ENCODE measurements around the gene GNB5. TPM values are rescaled to one million over a fixed set of nuclear protein-coding genes. Genes with fewer than 3 reads are reported as not detected.
"Not testable (repeated sequence)": the region's sequence is repeated elsewhere in the genome, so short reads cannot be mapped to it uniquely, and the experiment has no call there.

The GNB5 gene
- total and polyA plus RNA-seq, 2 of the 13 experiments (the other 11 are each of a cell fraction or from before 2014, with no cell fraction given), result 13.7 to 14.4 TPM

DNA sequence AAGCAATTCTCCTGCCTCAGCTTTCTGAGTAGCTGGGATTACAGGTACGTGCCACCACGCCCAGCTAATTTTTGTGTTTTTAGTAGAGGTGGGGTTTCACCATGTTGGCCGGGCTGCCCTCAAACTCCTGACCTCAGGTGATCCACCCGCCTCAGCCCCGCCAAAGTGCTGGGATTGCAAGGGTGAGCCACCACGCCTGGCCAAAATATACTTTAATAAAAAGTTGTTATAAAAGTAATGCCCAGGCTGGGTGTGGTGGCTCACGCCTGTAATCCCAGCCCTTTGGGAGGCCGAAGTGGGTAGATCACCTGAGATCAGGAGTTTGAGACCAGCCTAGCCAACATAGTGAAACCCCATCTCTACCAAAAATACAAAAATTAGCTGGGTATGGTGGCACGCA, 94.7 kb downstream of the GNB5 start:
- in situ Hi-C loops (cut with HindIII; ENCODE audit: extremely low pct_ligation_motif_present, low pct_unique_long_range_greater_than_20kb), result not testable (repeated sequence)

DNA sequence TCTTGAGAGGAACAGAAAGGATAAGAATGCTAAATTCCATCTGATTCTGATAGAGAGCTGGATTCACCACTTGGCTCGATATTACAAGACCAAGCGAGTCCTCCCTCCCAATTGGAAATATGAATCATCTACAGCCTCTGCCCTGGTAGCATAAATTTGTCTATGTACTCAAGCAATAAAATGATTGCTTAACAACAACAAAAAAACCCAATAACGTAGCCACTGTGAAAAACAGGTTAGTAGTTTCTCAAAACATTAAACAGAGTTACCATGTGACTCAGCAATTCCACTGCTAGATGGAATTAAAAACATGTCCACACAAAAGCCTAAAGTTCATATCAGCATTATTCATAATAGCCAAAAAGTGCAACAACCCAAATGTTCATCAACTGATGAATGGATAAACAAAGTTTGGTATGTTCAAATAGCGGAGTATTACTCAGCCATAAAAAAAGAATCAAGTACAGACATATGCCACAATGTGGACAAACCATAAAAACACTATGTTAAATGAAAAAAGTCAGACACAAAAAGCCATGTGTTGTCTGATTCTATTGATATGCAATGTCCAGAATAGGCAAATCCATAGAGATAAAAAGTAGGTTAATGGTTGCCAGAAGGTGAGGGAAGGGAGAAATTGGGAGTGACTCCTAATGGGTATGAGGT, 95.5 kb downstream of the GNB5 start:
- H2AFZ ChIP-seq (ENCODE audit: low read length), result no peak overlapping the region
- intact Hi-C loops (cut with micrococcal nuclease; ENCODE audit: unreplicated experiment), result no loop called here
- DNase-seq (ENCODE audit: low spot score), result no peak
- CTCF ChIA-PET (ENCODE audit: low intra/inter-chr PET ratio, low total read pairs), result no interaction called here
- no peak overlapping the region for H3K4me2 ChIP-seq (ENCODE audit: low read depth, low read length)
- H3K9ac ChIP-seq (ENCODE audit: insufficient read depth, low read depth, low read length), result no peak overlapping the region
- no peaks in the 10 kb centered on the region for H3K27me3 ChIP-seq (ENCODE audit: control insufficient read depth in 1 of 2, insufficient read depth in 2 of 2, low read length in 2 of 2)
- no peak overlapping the region for H3K4me3 ChIP-seq (replicated peaks in 1 of 3; ENCODE audit: insufficient read depth in 1 of 3, low read depth in 2 of 3, low read length in 3 of 3)
- no peak for ATAC-seq
- peaks cover 28% of the 10 kb centered on the region for H3K4me1 ChIP-seq (ENCODE audit: insufficient read depth, low read length)
- TF ChIP-seq ZNF430 (CRISPR knock-in tag; IDR thresholded peaks at IDR 0.05) (no peak), MAFF (IDR thresholded peaks at IDR 0.05; ENCODE audit: low read depth, low read length) (peak; percentile 44), MAFK (conservative IDR thresholded peaks at IDR 0.05 in 1 of 2, IDR thresholded peaks at IDR 0.05 in 1 of 2; ENCODE audit: low read length in 2 of 2) (peak; percentile 29 to 55; a peak in 3 of 4 replicates), ZNF296 (CRISPR knock-in tag; conservative IDR thresholded peaks at IDR 0.05) (no peak), NFE2L2 (IDR thresholded peaks at IDR 0.05; ENCODE audit: low read length) (peak; percentile 69), ZNF615 (CRISPR knock-in tag; IDR thresholded peaks at IDR 0.05; ENCODE audit: borderline replicate concordance) (no peak), PTBP1 (IDR thresholded peaks at IDR 0.05; ENCODE audit: low read depth, low read length, poor library complexity, severe bottlenecking) (no peak)
- TF ChIP-seq, protein P1, sequence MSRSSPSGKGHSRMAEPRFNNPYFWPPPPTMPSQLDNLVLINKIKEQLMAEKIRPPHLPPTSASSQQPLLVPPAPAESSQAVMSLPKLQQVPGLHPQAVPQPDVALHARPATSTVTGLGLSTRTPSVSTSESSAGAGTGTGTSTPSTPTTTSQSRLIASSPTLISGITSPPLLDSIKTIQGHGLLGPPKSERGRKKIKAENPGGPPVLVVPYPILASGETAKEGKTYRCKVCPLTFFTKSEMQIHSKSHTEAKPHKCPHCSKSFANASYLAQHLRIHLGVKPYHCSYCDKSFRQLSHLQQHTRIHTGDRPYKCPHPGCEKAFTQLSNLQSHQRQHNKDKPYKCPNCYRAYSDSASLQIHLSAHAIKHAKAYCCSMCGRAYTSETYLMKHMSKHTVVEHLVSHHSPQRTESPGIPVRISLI (CRISPR knock-in tag; IDR thresholded peaks at IDR 0.05; ENCODE audit: borderline replicate concordance), result no peak
- TF ChIP-seq, protein P2, sequence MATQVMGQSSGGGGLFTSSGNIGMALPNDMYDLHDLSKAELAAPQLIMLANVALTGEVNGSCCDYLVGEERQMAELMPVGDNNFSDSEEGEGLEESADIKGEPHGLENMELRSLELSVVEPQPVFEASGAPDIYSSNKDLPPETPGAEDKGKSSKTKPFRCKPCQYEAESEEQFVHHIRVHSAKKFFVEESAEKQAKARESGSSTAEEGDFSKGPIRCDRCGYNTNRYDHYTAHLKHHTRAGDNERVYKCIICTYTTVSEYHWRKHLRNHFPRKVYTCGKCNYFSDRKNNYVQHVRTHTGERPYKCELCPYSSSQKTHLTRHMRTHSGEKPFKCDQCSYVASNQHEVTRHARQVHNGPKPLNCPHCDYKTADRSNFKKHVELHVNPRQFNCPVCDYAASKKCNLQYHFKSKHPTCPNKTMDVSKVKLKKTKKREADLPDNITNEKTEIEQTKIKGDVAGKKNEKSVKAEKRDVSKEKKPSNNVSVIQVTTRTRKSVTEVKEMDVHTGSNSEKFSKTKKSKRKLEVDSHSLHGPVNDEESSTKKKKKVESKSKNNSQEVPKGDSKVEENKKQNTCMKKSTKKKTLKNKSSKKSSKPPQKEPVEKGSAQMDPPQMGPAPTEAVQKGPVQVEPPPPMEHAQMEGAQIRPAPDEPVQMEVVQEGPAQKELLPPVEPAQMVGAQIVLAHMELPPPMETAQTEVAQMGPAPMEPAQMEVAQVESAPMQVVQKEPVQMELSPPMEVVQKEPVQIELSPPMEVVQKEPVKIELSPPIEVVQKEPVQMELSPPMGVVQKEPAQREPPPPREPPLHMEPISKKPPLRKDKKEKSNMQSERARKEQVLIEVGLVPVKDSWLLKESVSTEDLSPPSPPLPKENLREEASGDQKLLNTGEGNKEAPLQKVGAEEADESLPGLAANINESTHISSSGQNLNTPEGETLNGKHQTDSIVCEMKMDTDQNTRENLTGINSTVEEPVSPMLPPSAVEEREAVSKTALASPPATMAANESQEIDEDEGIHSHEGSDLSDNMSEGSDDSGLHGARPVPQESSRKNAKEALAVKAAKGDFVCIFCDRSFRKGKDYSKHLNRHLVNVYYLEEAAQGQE (IDR thresholded peaks at IDR 0.05; ENCODE audit: borderline replicate concordance in 1 of 2, low read depth in 1 of 2, low read length in 2 of 2), result no peak
- FAIRE-seq, result no peak
- no peaks in the 10 kb centered on the region for H3K36me3 ChIP-seq (replicated peaks in 1 of 2; ENCODE audit: control insufficient read depth in 1 of 2, insufficient read depth in 2 of 2, low read length in 2 of 2)
- no TSS peak for BruUV-seq (replicated peaks)
- H4K20me1 ChIP-seq (ENCODE audit: insufficient read depth, low read length), result no peaks in the 10 kb centered on the region
- no peaks in the 10 kb centered on the region for H3K79me2 ChIP-seq (ENCODE audit: insufficient read depth, low read length)
- H3K27ac ChIP-seq (ENCODE audit: extremely low read length, insufficient read depth, low read length), result no peak overlapping the region
- 68% methylated on average over 4 of the region's 4 CpGs for WGBS (ENCODE audit: low lambda C conversion rate)
- POLR2A ChIA-PET, result no interaction called here
- in situ Hi-C loops (cut with HindIII; ENCODE audit: extremely low pct_ligation_motif_present, low pct_unique_long_range_greater_than_20kb), result no loop called here
- H3K9me3 ChIP-seq (ENCODE audit: low read length), result no peaks in the 10 kb centered on the region

More for the DNA sequence above, 94.7 kb downstream of the GNB5 start:
- H3K9ac ChIP-seq (ENCODE audit: insufficient read depth, low read depth, low read length); POLR2A ChIA-PET; DNase-seq (ENCODE audit: low spot score); intact Hi-C loops (cut with micrococcal nuclease; ENCODE audit: unreplicated experiment); H2AFZ ChIP-seq (ENCODE audit: low read length); H3K4me3 ChIP-seq (replicated peaks in 1 of 3; ENCODE audit: insufficient read depth in 1 of 3, low read depth in 2 of 3, low read length in 3 of 3); H3K9me3 ChIP-seq (ENCODE audit: low read length); BruUV-seq (replicated peaks); H3K27me3 ChIP-seq (ENCODE audit: control insufficient read depth in 1 of 2, insufficient read depth in 2 of 2, low read length in 2 of 2); H3K36me3 ChIP-seq (replicated peaks in 1 of 2; ENCODE audit: control insufficient read depth in 1 of 2, insufficient read depth in 2 of 2, low read length in 2 of 2); H3K4me2 ChIP-seq (ENCODE audit: low read depth, low read length); CTCF ChIA-PET (ENCODE audit: low intra/inter-chr PET ratio, low total read pairs); ATAC-seq; H3K79me2 ChIP-seq (ENCODE audit: insufficient read depth, low read length); H3K27ac ChIP-seq (ENCODE audit: extremely low read length, insufficient read depth, low read length); H4K20me1 ChIP-seq (ENCODE audit: insufficient read depth, low read length); FAIRE-seq: not testable (repeated sequence)
- peaks cover 28% of the 10 kb centered on the region for H3K4me1 ChIP-seq (ENCODE audit: insufficient read depth, low read length)
- WGBS (ENCODE audit: low lambda C conversion rate), result 97% methylated on average over 9 of the region's 9 CpGs

Measured in HepG2 (cell line).